Right renal pelvis (tissue), 4 donors: ENCODE results near the gene C12orf43. TPM values are rescaled to one million over a fixed set of nuclear protein-coding genes. Genes with fewer than 3 reads are reported as not detected.

Experiments used
- polyA plus RNA-seq, 4 donors: library from polyadenylated mRNA; unstranded; fragments of 120-200 nt; gene quantifications; one replicate each; pipeline ENCODE4 v1.2.1, GENCODE V29; 2013; ENCODE audit not compliant: insufficient read length in 4 of 4

The C12orf43 gene
- polyA plus RNA-seq, 4 donors, result 16.5 to 19.2 (median 18.1) TPM

Other genes with a start within 250 kb of the C12orf43 start
- gene SPPL3, start 112.1 kb downstream of the C12orf43 start, polyA plus RNA-seq, result 100 to 1,000 TPM in 1 of 4 donors, 10 to 100 TPM in 3; 81.1 to 102 (median 95.2) TPM
- 10 to 100 TPM; 13.2 to 21.0 (median 15.1) TPM for gene HNF1A, start 37.9 kb downstream of the C12orf43 start, polyA plus RNA-seq
- gene OASL, start 22.8 kb upstream of the C12orf43 start, polyA plus RNA-seq, result under 1 TPM in 3 of 4 donors, not detected in 1; 0.13 to 0.21 (median 0.19) TPM
- gene P2RX7, start 116.4 kb upstream of the C12orf43 start, polyA plus RNA-seq, result under 1 TPM; 0.71 to 0.99 (median 0.85) TPM
- 10 to 100 TPM; 32.1 to 38.8 (median 33.8) TPM for gene P2RX4, start 193.6 kb upstream of the C12orf43 start, polyA plus RNA-seq